AG04450 (cell line): ENCODE data around the gene PDE5A. TPM values are rescaled to one million over a fixed set of nuclear protein-coding genes. Genes with fewer than 3 reads are reported as not detected.
"Not testable (repeated sequence)": the region's sequence is repeated elsewhere in the genome, so short reads cannot be mapped to it uniquely, and the experiment has no call there.

ENCODE experiments used
- CTCF ChIA-PET: fragments of 300-600, 350-600 bp; formaldehyde crosslinking; extraction: SDS; loops from one replicate; lab custom pipeline; 2022; ENCODE audit warnings: antibody characterized with exemption, inconsistent platforms; lab: Charles Lee
- POLR2A ChIA-PET: fragments of 350-600 bp; formaldehyde crosslinking; extraction: SDS; loops from one replicate; lab custom pipeline; 2021; ENCODE audit warnings: antibody characterized with exemption, inconsistent platforms; lab: Yijun Ruan, JAX
- DNase-seq: peaks from one replicate; pipeline ENCODE4 v3.0.0-alpha.2; 2011; ENCODE audit warnings: low read depth, low spot score
- H3K27ac ChIP-seq: one replicate; pipeline ENCODE4 v1.5.1; 2012; ENCODE audit warnings: low read depth, low read length, control low read depth
- H3K27me3 ChIP-seq: one replicate; pipeline ENCODE4 v1.6.0; 2012; ENCODE audit warnings: low read length; ENCODE audit not compliant: control insufficient read depth, insufficient read depth
- H3K4me3 ChIP-seq: 2 replicates; pipeline ENCODE4 v1.5.1; 2011; ENCODE audit warnings: mild to moderate bottlenecking, low read depth, low read length, control low read depth
- H3K9me3 ChIP-seq: 2 replicates; pipeline ENCODE4 v1.5.1; 2012; ENCODE audit warnings: low read length; ENCODE audit not compliant: control insufficient read depth, insufficient read depth
- polyA plus RNA-seq: library from polyadenylated mRNA; depleted of rRNA; stranded (reverse); fragments of >200 nt; gene quantifications from 2 replicates; pipeline ENCODE4 v1.2.3, GENCODE V29; 2011
- TF ChIP-seq, protein P1 (sequence below): IDR thresholded peaks from 2 replicates; pipeline ENCODE4 v1.5.1; 2011; ENCODE audit warnings: low read depth, low read length, control low read depth, inconsistent platforms

PDE5A gene
- polyA plus RNA-seq, 1 experiment: 489 TPM

DNA sequence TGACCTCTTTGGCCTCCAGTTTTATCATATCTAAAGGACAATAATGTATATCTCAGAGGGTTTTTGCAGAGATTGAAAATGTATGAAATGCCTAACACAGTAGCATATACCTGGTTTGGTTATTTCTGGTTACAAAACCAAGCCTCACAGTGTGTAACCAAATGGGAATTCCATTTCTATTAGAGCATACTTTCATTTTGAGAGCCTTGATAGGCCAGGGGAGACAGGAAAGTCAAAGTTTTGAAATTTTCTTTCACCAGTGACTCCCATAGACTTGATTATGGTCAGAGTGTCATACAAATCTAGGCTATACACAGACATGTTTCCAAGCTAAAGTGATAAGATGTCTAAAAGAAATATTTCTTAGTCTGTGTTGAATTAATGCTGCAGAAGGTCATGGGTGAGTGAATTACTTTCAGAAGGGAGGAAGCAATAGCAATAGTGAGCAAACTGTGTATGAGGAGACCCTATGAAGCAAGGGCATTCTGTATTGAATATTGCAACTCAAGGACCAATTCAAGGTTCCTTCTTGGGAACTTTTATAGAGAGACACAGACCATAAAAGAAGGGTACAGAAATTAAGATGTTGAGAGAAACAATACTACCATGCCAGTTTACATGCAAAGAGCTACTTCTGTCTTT, 151.1 kb downstream of the PDE5A start:
- TF ChIP-seq, protein P1, sequence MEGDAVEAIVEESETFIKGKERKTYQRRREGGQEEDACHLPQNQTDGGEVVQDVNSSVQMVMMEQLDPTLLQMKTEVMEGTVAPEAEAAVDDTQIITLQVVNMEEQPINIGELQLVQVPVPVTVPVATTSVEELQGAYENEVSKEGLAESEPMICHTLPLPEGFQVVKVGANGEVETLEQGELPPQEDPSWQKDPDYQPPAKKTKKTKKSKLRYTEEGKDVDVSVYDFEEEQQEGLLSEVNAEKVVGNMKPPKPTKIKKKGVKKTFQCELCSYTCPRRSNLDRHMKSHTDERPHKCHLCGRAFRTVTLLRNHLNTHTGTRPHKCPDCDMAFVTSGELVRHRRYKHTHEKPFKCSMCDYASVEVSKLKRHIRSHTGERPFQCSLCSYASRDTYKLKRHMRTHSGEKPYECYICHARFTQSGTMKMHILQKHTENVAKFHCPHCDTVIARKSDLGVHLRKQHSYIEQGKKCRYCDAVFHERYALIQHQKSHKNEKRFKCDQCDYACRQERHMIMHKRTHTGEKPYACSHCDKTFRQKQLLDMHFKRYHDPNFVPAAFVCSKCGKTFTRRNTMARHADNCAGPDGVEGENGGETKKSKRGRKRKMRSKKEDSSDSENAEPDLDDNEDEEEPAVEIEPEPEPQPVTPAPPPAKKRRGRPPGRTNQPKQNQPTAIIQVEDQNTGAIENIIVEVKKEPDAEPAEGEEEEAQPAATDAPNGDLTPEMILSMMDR: no peak
- no peak for DNase-seq
- no peaks in the 10 kb centered on the region for H3K9me3 ChIP-seq
- POLR2A ChIA-PET: no interaction called here
- H3K27me3 ChIP-seq: no peaks in the 10 kb centered on the region
- no peak overlapping the region for H3K27ac ChIP-seq
- CTCF ChIA-PET: interaction anchor here (1.0 kb wide), 1 partner anchor 164 kb away, joined by 3 read pairs; no protein-coding TSS in a partner anchor
- no peak overlapping the region for H3K4me3 ChIP-seq

DNA sequence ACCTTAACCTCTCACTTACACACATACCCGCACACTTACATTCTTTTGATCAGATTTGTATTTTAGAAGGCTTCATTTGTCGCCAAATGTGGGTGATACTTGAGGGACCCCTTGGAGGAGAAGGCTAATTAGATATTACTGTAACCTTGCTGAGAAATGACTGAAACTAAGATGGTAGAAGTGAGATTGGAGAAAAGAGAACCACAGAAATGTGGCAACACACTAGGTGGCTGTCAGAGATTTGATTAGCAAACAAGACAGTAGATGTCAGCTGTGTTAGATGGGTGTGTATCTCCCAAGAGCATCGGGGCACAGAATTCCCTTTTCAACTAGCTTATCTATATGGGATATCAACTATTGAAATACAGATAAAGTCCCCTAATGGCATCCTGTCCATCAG, 157.3 kb downstream of the PDE5A start:
- ChIA-PET POLR2A (no interaction called here), CTCF (no interaction called here)
- no peak for DNase-seq
- Histone ChIP-seq H3K4me3 (no peak overlapping the region), H3K9me3 (no peaks in the 10 kb centered on the region), H3K27ac (no peak overlapping the region), H3K27me3 (no peaks in the 10 kb centered on the region)
- TF ChIP-seq, protein P1: no peak

DNA sequence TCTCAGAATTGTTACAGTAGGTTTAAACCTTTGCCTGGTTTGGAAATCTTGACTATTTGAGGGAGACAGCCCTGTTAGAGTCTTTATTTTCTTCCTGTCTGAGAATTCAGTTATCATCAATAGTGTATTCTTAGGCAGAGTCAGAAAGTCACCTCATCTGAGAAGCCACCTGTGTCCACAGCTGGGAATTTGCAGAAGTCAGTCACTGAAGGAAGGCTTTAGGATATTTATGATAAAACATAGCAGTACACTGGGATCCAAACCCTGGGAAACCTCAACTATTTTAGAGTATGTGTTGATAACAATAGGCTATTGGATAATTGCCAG, 157.9 kb downstream of the PDE5A start:
- ChIA-PET CTCF (interaction anchor here (0.6 kb wide), 1 partner anchor 788 kb away, joined by 4 read pairs; no protein-coding TSS in a partner anchor), POLR2A (interaction anchor here (1.1 kb wide), 1 partner anchor 16 kb away, joined by 3 read pairs; no protein-coding TSS in a partner anchor)
- H3K27ac ChIP-seq, DNase-seq, H3K27me3 ChIP-seq, H3K4me3 ChIP-seq, H3K9me3 ChIP-seq: not testable (repeated sequence)

DNA sequence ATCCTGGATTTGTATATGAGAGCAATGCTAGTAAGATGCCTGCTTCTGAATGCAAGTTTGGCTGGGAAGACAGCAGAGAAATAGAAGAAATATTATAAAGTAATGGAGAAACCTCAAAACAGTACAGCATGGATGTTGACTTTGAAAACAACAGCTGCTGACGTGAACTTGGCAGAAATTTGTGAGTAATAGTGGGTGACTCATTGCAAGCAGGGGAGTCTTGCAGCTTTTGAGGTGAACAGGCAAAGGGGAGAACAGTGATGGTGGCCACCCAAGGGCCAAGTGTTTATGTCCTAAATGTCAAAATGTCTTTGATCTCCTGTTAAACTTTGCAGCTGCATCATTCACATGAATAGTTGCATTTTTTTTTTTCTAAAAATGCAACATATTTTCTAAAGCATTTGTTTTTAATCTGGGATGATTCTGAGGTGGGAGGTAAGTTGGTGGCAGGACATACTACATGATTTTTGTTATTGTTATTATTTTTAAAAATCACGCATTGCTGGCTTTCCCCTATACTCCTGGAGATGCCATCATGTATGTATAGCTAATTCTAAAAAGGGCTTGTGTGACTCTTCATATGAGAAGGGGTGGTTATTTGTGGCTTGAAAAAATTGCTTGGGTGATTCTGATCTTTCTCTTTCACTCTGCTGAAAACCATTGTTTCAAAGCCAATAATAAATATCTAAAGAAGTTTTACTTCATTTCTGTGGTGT, 158.4 kb downstream of the PDE5A start:
- H3K9me3 ChIP-seq, DNase-seq, H3K27ac ChIP-seq, H3K27me3 ChIP-seq, H3K4me3 ChIP-seq: not testable (repeated sequence)
- POLR2A ChIA-PET: interaction anchor here (1.1 kb wide), 1 partner anchor 16 kb away, joined by 3 read pairs; no protein-coding TSS in a partner anchor
- CTCF ChIA-PET: interaction anchor here (0.6 kb wide), 1 partner anchor 788 kb away, joined by 4 read pairs; no protein-coding TSS in a partner anchor

DNA sequence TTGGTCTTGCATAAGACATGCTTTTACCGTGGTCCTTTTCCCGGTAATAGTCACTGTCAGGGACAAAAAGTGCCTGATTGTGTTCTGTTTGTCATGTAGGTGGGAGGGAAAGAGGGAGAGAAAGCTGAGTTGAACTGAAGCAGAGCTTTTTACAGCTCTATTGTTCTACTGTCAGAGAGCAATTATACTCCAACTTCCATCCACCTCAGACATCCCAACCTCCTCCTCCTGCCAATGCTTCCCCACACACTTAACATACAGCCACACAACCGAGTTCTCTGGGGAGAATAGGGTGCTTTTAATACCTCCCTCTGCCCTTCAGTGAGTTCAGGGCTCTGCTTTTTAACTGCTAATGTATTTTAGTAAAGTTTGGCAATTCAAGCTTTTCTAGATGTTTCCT, 159.6 kb downstream of the PDE5A start:
- H3K27me3 ChIP-seq, CTCF ChIA-PET, H3K4me3 ChIP-seq, DNase-seq, H3K9me3 ChIP-seq, H3K27ac ChIP-seq: not testable (repeated sequence)
- POLR2A ChIA-PET: interaction anchor here (0.6 kb wide), 1 partner anchor 79 kb away, joined by 3 read pairs; no protein-coding TSS in a partner anchor

DNA sequence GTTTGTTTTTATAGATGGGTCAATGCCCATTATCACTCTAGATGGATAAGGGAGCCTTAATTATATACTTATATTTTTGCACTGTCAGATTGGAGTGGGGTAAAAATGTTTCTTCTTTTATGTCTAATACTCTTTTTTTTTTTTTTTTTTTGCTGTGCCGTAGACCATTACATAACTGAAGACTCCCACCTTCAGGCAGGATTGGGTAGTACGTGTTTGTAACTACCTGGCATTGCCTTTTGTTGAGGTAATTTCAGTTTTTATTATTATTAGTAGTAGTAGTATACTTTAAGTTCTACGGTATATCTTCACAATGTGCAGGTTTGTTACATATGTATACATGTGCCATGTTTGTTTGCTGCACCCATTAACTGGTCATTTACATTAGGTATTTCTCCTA, 165.9 kb downstream of the PDE5A start:
- H3K27me3 ChIP-seq, H3K9me3 ChIP-seq, H3K4me3 ChIP-seq, DNase-seq, POLR2A ChIA-PET, CTCF ChIA-PET, H3K27ac ChIP-seq: not testable (repeated sequence)
- TF ChIP-seq, protein P1: peak; percentile 29

DNA sequence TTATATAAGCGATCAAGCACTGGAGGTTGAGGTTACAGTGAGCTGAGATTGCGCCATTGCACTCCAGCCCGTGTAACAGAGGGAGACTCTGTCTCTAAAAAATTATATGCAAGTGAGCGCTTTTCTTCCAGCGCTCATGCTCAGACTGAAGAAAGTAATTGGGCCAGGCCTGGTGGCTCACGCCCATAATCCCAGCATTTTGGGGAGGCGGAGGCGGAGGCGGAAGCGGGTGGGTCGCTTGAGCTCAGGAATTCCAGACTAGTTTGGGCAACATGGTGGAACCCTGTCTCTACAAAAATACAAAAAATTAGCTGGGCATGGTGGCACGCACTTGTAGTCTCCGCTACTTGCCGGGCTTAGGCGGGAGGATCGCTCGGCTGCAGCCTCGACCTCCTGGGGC, 172.9 kb downstream of the PDE5A start:
- CTCF ChIA-PET: interaction anchor here (0.7 to 0.8 kb wide), 2 partner anchors 142 to 601 kb away, joined by 3 read pairs; no protein-coding TSS in a partner anchor

More for the DNA sequence above, 172.9 kb downstream of the PDE5A start:
- H3K9me3 ChIP-seq, H3K27me3 ChIP-seq, DNase-seq, H3K27ac ChIP-seq, POLR2A ChIA-PET: not testable (repeated sequence)
- peak overlapping the region; percentile 43 for H3K4me3 ChIP-seq
